ENCODE results near the gene ZBTB16.

Gene ZBTB16

DNA sequence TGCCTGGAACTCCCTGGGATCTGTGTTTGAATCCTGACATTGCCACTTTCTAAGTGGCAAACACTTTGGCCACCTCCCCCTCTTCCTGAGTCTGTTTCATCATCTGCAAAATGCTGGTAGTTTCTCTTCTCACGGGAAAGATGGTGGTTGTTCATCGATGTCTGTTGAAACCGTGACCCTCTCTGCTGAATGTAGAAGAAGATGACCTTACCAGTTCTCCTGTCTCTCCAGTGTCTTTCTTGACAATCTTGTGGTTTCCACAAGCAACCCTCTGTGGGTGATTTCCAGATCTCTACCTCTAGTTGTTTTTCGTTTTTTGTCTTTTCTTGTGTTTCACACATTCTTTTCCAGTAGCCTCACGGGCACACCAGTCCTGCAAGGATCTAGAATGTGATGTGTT, 27.5 kb downstream of the ZBTB16 start:
- DNase-seq = peak; percentile 63

DNA sequence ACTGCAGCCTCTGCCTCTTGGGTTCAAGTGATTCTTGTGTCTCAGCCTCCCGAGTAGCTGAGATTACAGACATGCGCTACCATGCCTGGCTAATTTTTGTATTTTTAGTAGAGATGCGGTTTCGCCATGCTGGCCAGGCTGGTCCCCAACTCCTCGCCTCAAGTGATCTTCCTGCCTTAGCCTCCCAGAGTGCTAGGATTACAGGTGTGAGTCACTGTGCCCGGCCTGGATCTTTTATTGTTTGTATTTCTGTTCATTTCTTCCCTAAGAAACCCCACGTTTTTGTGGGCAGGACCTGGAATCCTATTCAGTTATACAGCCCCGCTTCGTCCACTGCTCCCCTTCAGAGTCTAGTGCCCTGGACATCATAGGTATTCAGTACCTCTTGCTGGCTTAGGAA, 28.7 kb downstream of the ZBTB16 start:
- no peak for DNase-seq

DNA sequence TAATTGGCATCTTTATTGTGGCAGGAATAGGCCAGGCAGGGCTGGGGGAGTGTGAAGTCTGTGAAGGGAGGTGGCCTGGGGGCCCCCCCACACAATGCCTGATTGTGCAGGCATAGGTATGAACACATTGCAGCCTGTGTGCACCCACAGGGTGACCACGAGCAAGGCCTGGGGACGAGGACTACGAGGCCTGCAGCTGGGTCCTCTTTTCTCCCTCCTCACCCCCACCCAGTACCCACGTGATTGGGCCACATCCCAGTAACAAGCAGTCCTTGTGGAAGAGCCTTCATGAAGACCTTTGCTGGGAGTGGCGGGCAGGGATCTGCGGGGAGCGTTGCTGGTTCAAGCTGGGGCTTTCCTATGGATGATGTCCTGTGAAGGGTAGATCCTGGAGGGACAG, 29.3 kb downstream of the ZBTB16 start:
- DNase-seq = peak; percentile 13

DNA sequence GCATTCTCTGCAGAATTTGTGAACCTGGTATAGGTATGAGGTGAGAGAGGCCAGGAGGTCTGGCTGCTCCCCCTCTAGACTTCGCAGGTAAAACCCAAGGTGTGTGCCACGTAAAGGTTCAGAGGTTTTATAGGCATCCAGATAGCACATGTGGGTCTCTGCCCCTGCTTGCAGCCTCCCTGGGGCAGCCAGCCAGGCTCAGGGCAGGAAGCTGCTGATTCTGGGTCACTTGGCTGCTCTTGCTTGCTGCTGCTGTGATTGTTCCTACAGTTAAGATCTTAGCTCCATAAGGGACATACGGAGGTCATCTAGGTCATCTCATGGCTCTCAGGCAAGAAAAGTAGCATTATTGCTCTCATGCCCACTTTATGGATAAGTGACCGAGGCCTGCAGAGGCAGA, 30.2 kb downstream of the ZBTB16 start:
- DNase-seq = no peak

DNA sequence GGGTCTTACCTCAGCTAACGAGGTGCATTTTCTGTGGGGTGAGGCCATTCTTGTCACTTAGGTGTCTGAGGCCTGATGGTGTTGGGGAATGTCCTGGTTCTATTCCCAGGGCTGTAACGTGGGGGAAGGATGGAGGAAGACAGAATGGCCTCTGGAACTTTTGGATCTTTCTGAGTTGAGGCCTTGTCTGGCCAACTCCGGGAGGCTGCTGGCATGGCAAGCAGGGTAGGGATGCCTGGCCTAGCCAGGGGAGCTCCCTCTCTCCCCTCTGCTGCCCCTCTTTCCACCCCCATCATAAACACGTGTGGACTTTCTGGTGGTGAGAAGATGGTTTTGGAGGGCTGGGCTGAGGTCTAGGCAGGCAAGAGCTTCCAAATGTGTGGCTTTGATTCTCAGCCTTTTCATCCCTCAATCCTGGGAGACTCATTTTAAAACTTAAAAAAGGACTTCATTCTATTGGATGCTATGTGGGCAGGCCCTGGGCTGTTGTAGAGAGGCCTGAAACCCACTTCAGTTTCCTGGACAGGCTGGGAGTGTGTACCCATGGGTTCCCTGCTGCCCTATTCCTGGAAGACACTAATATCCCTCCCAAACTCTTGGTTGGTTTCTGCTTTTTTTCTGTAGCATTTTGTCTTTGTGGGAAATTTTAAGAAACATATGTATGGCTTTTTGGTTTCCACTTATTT, 30.9 kb downstream of the ZBTB16 start:
- no peak for DNase-seq

DNA sequence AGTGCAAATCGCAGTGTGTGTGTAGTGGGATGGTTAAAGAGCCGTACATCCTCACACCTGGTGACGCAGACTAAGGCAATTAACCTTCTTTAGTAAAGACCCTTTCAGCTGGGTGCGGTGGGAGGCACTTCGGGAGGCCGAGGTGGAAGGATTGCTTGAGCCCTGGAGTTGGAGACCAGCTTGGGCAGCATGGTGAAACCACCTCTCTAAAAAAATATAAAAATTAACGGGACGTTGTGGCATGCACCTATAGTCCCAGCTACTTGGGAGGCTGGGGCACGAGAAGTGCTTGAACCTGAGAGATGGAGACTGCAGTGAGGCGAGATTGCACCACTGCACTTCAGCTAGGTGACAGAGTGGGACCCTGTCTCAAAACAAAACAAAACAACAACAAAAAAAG, 31.5 kb downstream of the ZBTB16 start:
- DNase-seq = no peak

- DNase-seq = no peak
Observed at GRCh38 chr11:114091516-114092397, 32.2 kb downstream of the ZBTB16 start.

- no peak for DNase-seq
Observed at GRCh38 chr11:114092478-114092877, 33.0 kb downstream of the ZBTB16 start.

DNA sequence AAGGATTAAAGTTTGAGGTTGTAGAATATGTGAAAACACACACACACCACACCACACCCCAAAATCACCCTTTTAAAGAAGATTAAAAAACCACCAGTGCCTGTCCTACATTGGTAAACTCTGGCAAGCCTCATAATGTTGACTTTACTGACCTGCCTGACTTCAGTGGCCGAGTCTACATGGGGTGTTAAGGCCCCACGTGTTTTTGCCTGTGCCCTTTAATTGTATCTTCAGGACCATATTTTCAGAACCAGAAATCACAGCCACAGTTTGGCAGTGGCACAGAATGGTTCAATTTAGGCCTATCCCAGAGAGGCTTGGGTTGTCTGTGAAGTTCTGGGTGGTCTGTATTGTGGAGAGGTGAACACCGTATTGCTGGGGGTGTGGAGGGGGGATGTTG, 33.4 kb downstream of the ZBTB16 start:
- DNase-seq = no peak

DNA sequence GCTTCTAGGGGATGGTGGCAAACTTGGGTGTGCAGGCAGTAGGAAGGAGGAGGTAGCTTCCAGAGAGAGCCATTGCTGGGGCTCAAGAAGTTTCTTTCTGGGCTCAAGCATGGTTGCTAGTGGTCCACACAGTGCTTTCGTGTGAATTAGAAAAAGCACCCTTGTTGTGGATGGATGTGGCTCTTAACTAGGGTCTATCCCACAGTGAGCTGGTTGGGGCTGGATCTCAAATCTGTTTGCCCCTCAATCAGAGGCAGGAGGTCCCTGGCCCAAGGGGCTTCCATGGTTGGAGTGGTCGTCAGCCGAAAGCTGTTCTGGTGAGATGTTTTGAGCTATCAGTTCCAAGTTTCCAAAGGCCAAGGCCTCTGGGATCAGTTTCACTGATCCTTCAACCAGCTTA, 35.0 kb downstream of the ZBTB16 start:
- DNase-seq = no peak

- DNase-seq = no peak
Observed at GRCh38 chr11:114095899-114096298, 36.4 kb downstream of the ZBTB16 start.

GRCh38 chr11:114097832-114098231, 38.3 kb downstream of the ZBTB16 start:
- peak; percentile 44 for DNase-seq

- DNase-seq = no peak
Observed at GRCh38 chr11:114098927-114099326, 39.4 kb downstream of the ZBTB16 start.

GRCh38 chr11:114099392-114100178, 40.1 kb downstream of the ZBTB16 start:
- peak; percentile 61 for DNase-seq

DNA sequence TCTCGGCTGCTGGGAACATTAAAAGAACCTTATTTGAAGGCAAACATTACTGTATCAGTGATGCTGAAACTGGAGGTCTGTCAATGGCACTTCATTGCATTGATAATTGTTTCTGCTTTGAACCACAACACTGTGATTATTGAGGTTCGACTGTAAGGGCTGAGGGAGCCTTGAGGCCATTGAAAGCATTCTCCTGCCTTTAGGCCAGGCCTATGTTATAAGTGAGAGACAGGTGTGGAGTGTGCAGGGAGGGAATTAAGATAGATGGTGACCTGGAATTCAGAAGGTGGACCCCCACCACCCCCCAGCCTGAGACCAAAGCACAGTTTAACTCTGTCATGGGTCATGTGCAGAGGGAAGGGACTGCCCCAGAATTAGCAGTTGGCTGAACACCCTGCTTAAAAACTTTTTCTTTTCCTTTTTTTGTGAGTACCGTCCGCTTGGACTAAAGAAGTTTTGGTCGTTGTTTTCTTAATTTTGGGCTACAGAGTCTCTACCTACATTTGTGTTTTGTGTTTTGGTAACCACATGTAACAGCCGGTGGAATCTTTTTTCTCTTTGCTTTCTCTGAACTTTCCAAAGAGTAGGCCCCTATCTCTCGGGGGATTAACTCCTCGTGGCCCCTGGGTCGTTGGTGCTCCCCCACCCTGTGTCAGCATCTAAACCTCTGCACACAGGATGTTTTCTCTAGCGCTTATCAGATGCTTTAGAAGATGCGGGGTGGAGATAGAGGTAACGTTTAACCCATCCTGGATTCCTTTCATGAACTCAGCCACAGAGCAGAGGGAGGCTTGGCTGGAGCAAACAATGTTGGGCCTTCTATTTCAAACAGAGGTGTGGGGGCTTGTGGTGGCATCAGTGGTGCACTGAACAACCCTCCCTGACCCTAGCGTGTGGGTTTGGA, 43.7 kb downstream of the ZBTB16 start:
- no peak for DNase-seq

DNA sequence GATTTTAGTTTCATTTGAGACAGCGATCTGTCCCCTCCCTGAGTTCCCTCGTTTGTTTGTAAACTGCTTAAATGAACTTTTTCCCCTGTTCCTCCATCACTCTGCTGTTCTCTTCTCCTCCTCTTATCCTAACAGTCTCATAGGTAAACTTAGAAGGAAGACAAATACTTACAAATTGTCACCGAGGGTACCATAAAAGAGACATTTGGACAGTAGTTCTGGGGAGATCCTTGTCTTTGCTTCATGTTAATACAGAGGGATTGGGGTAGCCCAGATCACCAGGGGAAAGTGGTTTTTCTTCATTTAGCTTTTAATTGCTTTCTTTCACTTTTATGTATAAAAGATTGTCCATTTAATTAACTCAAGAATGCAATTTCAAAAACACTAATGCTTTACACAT, 46.1 kb downstream of the ZBTB16 start:
- no peak for DNase-seq

DNA sequence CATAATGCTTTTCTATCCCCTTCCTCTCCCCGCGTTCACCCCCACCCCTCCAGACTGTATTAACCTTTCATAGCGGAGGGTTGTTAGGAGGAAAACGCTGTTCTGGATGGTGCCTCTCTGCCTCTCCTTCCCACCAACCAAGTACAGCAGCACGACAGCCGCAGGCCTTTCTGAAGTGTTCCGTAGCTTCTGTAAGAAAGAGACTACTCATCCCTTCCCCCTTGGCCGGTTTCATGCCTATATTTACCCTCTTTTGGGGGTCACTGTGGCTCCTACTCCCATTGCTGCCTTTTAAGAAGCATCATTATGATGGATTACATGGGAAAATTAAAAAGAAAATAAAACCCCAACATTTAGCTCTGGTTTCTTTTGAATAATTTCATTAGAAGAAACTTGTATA, 46.5 kb downstream of the ZBTB16 start:
- no peak for DNase-seq

DNA sequence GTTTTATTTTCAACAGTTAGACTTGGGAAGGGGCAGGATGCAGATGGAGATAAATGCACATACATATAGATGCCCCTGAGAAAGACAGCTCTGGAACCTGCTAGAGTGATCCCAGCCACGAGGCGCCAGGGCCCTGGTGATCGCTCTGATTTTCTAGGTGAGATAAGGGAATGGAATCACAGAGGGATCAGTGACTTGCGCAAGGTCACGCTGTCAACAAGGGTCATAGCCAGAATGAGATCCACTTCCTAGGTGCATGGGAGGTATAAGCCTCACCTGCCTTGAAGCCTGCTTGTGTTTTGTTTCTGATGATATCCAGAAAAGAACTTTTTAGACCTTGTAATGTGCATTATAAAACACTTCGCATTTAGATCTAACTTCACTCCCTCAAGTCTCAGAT, 47.5 kb downstream of the ZBTB16 start:
- no peak for DNase-seq

DNA sequence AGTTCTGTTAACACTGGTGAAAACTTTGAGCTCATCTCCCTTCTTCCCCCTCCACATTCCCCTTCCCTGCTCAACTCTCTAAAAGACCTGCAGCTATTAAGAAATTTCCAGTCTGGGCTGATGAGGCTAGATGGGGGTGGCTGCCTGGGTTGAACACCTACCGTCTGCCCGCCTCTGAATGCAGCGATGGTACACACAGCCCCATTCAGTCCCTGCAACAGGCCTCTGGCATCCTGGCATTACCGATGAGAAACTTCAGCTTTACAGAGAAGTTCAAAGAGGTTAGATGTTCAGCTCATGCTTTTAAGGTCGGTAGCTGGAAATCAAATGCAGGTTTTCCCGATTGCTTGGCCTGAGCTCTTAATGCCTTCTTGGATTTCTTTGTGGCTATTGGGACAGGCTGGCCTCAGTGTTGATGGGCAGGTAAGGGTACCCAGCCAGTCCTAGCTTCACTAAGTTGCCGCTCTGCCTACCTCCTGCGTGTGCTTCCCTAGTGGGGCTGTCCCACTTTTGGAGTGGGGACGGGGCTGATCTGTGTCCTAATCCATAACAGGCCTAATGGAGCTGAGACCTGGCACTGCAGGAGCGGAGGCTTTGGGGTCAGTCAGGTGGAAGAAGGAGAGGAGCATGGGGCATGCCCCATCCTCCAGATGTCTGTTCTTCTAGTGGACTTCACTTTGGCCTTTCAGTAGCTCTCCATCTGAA, 49.1 kb downstream of the ZBTB16 start:
- no peak for DNase-seq

- no peak for DNase-seq
Observed at GRCh38 chr11:114109206-114110090, 49.9 kb downstream of the ZBTB16 start.

DNA sequence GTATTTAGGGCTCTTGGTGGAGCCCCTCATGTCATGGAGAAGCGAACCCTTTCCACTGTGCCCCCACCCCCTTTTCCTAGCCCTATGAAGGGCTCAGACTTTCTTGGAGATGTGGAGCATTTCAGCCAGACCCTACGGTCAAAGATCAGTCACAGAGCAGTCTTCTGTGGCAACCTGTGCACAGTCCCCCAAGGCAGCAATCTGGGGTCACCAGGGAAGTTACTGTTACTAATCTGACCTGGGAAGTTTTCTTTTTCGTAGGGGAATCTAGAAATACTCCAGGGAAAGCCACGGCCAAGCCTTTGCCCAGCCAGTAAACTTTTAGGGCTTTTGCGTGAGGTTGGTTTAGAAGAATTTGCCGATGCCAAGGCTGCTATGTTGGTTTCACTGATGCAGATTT, 50.6 kb downstream of the ZBTB16 start:
- DNase-seq = no peak

Data from MV-4-11 (cell line).